ENCODE results near the gene SERBP1. TPM values are rescaled to one million over a fixed set of nuclear protein-coding genes. Genes with fewer than 3 reads are reported as not detected.
"Not testable (repeated sequence)": the region's sequence is repeated elsewhere in the genome, so short reads cannot be mapped to it uniquely, and the experiment has no call there.

SERBP1 gene
- total RNA-seq, 1 experiment from 2014 or later, result 535 TPM

DNA sequence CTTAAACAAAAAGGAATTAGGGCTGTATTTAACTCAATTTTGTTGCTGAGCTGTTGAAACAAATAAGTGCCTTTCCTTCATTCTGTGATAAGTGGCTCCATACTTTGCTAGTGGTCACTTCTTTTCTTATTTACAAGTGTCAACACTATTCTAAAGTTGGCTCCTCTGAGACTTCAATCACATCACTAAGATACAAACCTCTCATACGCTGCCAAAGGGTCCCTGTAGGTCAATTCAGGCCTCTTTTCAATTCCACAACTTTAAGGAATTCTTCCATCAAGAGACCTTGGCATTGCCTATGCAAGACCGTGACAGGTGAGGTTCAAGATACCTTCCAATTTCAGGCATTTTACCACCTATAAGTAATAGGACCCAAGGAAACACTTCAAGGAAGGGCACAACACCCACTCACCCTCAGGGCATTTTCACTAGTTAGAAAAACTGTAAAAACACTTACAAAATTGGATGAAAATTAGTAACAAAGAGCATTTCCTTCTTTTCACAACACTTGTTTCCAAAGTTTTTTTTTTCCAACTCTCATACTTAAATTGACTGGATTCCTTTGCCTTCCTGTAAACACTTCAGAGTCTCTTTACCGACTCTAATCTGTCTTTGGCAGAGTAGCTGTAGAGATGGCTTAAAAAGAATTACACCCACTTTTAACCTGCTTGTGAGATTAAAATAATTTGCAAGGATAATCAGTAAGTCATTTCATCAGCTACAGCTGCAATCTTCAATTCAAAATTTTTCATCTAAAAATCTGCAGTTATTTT lies 24.5 kb downstream of the SERBP1 start:
- Histone ChIP-seq H3K36me3 (peaks cover 9% of the 10 kb centered on the region), H3K27ac (no peak overlapping the region)
- DNase-seq, result no peak

DNA sequence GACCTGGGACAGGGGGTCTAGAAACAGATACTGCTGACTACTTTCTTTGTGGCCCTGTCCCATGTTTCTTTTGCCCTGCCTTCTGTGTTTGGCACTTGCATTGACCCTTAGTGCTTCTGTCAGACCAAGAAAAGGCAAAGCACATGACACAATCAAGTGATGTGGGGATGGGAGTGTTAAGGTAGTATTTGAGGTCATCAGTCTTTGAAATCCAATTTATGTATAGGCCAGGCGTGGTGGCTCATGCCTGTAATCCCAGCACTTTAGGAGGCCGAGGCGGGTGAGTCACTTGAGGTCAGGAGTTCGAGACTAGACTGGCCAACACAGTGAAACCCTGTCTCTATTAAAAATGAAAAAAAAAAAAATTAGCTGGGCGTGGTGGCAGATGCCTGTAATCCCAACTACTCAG lies 26.0 kb downstream of the SERBP1 start:
- DNase-seq, result peak in 1 of 2 experiments; percentile 19
- H3K4me3 ChIP-seq, result no peak overlapping the region
- no peaks in the 10 kb centered on the region for H3K27me3 ChIP-seq
- no peaks in the 10 kb centered on the region for H3K9me3 ChIP-seq (replicated peaks)
- no peaks in the 10 kb centered on the region for H3K36me3 ChIP-seq
- H3K4me1 ChIP-seq, result no peaks in the 10 kb centered on the region
- H3K27ac ChIP-seq, result no peak overlapping the region

More for the DNA sequence above, 24.5 kb downstream of the SERBP1 start:
- Histone ChIP-seq H3K4me3 (no peak overlapping the region), H3K9me3 (replicated peaks) (no peaks in the 10 kb centered on the region), H3K4me1 (no peaks in the 10 kb centered on the region), H3K27me3 (no peaks in the 10 kb centered on the region)

DNA sequence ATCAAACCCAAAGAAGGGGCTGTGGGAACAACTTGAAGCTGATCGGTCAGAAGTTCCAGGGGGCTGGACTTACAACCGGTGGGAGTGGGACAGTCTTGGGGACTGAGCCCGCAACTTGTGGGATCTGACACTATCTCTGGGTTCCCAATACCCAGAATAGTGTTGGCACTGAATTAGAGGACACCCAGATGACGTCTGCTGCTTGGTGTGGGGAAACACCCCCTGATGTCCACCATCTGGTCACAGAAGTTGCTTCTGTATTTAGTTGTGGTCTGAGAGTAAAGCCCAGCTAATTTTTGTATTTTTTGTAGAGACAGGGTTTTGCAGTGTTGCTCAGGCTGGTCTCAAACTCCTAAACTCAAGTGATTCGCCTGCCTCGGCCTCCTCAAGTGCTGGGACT lies 28.8 kb downstream of the SERBP1 start:
- Histone ChIP-seq H3K4me3 (no peak overlapping the region), H3K27ac (no peak overlapping the region), H3K36me3 (peaks cover 3% of the 10 kb centered on the region; the same call in 1 of the 2 replicates), H3K27me3 (no peaks in the 10 kb centered on the region), H3K4me1 (no peaks in the 10 kb centered on the region), H3K9me3 (replicated peaks) (no peaks in the 10 kb centered on the region)
- DNase-seq, result no peak

DNA sequence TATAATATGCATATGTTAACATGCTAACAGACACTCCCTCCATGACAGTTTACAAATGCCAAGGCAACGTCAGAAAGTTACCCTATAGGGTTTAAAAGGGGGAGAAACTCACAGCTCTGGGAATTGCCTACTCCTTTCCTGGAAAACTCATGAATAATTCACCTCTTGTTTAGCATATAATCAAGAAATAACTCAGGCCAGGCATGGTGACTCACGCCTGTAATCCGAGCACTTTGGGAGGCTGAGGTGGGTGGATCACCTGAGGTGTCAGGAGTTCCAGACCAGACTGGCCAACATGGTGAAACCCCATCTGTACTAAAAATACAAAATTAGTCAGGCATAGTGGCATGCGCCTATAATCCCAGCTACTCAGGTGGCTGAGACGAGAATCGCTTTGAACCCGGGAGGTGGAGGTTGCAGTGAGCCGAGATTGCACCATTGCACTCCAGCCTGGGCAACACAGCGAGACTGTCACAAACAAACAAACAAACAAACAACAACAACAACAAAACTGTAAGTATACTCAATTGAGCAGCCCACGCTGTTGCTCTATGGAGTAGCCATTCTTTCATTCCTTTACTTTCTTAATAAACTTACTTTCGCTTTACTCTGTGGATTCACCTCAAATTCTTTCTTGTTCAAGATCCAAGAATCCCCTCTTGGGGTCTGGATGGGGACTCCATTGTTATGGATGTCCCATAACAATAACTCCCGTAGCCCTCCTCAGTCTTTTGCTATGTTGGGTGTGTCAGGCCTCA lies 30.0 kb downstream of the SERBP1 start:
- H3K27me3 ChIP-seq; DNase-seq; H3K36me3 ChIP-seq; H3K9me3 ChIP-seq (replicated peaks); H3K4me3 ChIP-seq; H3K27ac ChIP-seq; H3K4me1 ChIP-seq: not testable (repeated sequence)

DNA sequence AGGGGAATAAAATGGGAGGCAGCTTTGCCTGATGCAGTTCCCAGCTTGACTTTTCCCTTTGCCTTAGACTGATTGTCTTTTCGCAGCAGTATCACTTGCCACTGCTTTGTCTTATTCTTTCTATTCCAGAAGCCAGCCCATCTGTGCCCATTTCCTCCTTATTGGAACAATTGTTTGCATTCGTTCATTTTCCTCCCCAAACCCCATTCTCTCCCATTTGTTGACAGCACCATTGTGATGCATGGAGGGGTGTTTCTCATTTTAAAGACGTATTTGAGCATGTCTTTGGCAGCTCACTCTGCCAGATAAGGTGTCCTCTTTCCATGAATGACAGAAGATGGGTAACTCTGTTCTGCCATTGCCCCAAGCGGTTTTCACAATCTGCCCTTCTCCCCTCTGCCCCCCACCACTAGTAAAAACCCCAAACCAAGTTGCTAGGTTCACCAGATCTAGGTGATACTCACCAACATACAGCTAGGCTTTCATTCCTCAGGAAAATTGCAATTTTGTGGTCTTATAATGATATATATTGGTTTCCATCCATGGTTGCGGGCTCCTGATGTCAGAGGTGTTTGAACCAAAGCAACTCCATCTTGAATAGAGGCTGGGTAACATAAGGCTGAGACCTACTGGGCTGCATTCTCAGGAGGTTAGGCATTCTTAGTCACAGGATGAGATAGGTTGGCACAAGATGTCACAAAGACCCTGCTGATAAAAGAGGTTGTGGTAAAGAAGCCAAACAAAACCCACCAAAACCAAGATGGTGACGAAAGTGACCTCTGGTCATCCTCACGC lies 30.8 kb downstream of the SERBP1 start:
- Histone ChIP-seq H3K9me3 (replicated peaks) (no peaks in the 10 kb centered on the region), H3K4me3 (no peak overlapping the region), H3K27me3 (no peaks in the 10 kb centered on the region), H3K4me1 (no peaks in the 10 kb centered on the region), H3K36me3 (peaks cover 3% of the 10 kb centered on the region; the same call in 1 of the 2 replicates), H3K27ac (no peak overlapping the region)
- DNase-seq, result no peak

DNA sequence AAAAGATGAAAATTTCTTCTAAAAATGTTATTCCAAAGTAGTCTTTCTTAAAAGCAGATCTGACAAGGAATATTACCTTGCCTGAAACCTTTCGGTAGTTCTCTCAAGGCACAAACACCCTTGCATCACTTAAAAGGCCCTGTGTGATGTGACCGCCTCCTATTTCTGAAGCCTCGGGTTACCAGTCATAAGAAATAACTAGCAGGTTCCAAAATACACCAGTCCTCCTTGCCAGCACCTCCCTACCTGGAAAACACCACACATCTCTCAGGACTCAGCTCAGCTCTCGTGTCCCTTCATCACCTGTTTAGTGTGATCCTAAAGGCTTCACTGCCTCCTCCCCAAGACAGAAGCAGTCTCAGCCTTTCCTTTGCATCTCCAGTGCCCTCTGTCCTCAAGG lies 35.7 kb downstream of the SERBP1 start:
- no peaks in the 10 kb centered on the region for H3K9me3 ChIP-seq (replicated peaks)
- H3K27me3 ChIP-seq, result no peaks in the 10 kb centered on the region
- H3K4me1 ChIP-seq, result no peaks in the 10 kb centered on the region
- H3K36me3 ChIP-seq, result peaks cover 3% of the 10 kb centered on the region; the same call in 1 of the 2 replicates
- DNase-seq, result no peak
- no peak overlapping the region for H3K27ac ChIP-seq
- H3K4me3 ChIP-seq, result no peak overlapping the region

DNA sequence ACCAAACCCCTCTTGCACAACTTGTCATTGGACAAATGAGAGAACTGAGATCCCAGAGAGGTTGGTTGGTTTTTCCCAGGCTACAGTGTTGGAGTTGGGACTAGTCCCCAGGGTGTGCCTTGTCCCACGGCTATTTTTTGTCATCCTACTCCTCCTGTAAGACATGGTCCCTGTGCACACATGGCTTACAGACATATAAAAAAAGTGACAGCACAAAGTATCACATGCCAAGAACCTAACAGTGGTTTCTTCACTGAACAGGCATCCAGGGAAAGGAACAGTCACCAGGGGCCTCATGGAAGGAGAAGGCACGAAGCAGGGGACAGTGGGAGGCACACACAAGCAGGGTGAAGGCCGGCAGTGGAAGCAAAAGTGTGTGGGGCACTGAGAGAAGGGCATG lies 36.5 kb downstream of the SERBP1 start:
- Histone ChIP-seq H3K36me3 (peaks cover 3% of the 10 kb centered on the region; the same call in 1 of the 2 replicates), H3K27me3 (no peaks in the 10 kb centered on the region), H3K27ac (no peak overlapping the region), H3K9me3 (replicated peaks) (no peaks in the 10 kb centered on the region), H3K4me3 (no peak overlapping the region), H3K4me1 (no peaks in the 10 kb centered on the region)
- DNase-seq, result no peak

DNA sequence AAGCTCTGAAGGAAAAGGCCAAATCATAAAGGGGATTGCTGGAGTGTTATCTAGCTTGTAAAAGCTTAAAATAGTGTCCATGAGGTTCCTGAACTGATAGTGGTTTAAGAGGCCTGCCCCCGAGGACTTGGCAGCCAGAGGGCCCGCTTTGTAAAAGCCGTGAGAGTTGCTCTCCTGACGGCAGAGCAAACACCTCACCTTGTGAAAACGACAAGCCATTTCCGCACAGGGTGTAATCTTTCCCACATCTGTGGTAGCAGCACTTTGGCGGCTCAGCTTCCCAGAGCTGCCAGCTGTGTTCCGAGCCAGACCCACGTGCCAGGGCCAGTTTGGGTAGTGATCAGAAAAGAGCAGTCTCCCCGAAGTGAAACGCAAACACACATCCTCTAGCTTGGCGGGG lies 37.0 kb downstream of the SERBP1 start:
- Histone ChIP-seq H3K9me3 (replicated peaks) (no peaks in the 10 kb centered on the region), H3K4me1 (no peaks in the 10 kb centered on the region), H3K36me3 (no peaks in the 10 kb centered on the region; the same call in 1 of the 2 replicates), H3K27me3 (no peaks in the 10 kb centered on the region), H3K4me3 (no peak overlapping the region), H3K27ac (no peak overlapping the region)
- DNase-seq, result no peak

DNA sequence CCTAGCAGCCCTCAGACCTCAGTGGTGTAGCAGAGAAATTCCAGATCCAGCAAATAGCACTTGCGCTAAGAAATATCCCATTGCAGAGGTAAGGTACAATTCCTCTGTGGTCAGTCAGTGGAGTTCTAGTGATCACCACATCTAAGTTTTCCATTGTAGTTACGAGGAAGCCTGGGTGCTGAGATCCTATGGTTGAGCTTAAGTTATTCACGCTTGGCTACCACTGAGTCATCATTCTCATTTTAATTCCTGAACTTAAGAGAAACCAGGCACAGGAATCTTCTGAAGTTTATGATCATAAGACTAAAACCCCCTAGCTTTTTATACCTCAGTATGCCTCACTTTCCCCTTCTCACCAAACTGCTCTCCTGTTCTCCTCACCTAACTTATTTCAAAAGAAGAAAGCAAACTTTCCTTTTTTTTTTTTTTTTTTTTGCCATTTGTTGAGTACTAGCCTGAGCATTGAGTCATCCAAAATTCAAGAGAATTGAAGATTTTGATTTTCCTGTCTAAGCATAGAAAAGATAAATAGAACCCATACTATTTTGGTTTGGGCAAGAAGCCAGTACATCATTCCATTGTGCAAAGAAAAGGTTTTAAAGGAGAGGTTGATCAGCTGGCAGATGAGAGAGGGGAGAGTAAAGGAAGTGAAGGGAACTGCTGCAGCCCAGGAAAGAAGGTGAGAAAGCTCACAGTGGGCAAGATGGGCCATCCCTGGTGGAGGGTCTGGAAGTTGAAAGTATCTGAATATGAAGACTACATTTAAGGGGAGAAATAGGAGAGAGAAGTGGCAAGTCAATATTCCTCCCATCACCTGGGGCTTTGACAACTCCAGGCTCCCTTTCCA lies 39.9 kb downstream of the SERBP1 start:
- Histone ChIP-seq H3K4me3 (no peak overlapping the region), H3K36me3 (no peaks in the 10 kb centered on the region), H3K4me1 (no peaks in the 10 kb centered on the region), H3K27ac (no peak overlapping the region), H3K27me3 (no peaks in the 10 kb centered on the region), H3K9me3 (replicated peaks) (no peaks in the 10 kb centered on the region; the same call in 1 of the 2 replicates)
- DNase-seq, result no peak

DNA sequence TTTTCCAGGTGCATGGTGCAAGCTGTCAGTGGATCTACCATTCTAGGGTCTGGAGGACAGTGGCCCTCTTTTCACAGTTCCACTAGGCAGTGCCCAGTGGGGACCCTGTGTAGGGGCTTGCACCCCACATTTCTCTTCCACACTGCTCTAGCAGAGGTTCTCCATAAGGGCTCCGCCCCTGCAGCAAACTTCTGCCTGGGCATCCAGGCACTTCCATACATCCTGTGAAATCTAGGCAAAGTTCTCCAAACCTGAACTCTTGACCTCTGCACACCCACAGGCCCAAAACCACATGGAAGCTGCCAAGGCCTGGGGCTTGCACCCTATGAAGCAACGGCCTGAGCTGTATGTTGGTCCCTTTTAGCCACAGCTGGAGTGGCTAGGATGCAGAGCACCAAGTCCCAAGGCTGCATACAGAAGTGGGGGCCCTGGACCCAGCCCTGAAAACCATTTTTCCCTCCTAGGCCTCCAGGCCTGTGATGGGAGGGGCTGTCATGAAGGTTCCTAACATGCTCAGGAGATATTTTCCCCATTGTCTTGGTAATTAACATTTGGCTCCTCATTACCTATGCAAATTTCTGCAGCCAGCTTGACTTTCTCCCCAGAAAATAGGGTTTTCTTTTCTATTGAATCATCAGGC lies 46.1 kb downstream of the SERBP1 start:
- H3K4me1 ChIP-seq, result no peaks in the 10 kb centered on the region
- H3K36me3 ChIP-seq, result no peaks in the 10 kb centered on the region
- no peaks in the 10 kb centered on the region for H3K27me3 ChIP-seq
- no peak overlapping the region for H3K27ac ChIP-seq
- no peak for DNase-seq
- H3K9me3 ChIP-seq (replicated peaks), result peaks cover 11% of the 10 kb centered on the region
- no peak overlapping the region for H3K4me3 ChIP-seq

DNA sequence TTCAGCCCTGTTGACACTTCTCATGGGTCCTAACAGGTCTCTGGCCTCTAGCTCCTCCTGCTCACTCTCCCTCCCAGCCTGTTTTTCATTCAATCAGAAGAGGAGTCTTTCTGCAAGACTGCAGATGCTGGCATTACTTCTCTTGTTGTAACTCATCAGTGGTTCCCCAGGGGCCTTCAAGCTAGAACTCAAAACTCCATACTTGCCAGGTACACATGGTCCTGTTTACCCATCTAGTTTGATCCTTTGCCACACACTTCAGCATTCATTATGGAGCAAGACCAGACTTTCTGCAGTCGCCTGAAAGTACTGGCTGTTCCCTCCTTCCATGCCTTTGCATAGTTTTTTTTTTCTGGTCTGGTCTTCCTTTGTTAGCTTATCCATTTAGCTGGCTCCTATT lies 47.9 kb downstream of the SERBP1 start:
- H3K27me3 ChIP-seq, result no peaks in the 10 kb centered on the region
- no peak overlapping the region for H3K4me3 ChIP-seq
- H3K27ac ChIP-seq, result no peak overlapping the region
- DNase-seq, result no peak
- no peaks in the 10 kb centered on the region for H3K4me1 ChIP-seq
- H3K36me3 ChIP-seq, result no peaks in the 10 kb centered on the region
- peaks cover 11% of the 10 kb centered on the region for H3K9me3 ChIP-seq (replicated peaks)

DNA sequence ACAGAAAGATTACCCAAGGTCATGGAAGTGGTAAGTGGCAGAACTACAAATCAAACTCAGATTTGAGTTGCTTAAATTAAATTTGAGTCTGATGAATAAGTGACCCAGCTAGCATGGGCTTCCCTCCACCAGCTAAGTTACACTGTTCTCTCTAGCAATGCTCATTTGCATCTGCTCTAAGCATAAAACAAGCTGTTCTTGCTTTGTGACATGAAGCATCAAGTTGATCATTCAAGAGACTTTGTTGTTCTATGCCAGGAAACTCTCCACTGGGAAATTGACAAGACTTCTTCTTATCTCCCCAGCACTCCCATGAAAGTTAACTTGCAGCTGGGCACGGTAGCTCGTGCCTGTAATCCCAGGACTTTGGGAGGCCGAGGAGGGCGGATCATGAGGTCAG lies 49.0 kb downstream of the SERBP1 start:
- H3K4me3 ChIP-seq, result no peak overlapping the region
- no peak overlapping the region for H3K27ac ChIP-seq
- H3K9me3 ChIP-seq (replicated peaks), result peaks cover 11% of the 10 kb centered on the region
- H3K27me3 ChIP-seq, result no peaks in the 10 kb centered on the region
- no peak for DNase-seq
- no peaks in the 10 kb centered on the region for H3K36me3 ChIP-seq
- peaks cover 1% of the 10 kb centered on the region; the same call in 1 of the 2 replicates for H3K4me1 ChIP-seq

DNA sequence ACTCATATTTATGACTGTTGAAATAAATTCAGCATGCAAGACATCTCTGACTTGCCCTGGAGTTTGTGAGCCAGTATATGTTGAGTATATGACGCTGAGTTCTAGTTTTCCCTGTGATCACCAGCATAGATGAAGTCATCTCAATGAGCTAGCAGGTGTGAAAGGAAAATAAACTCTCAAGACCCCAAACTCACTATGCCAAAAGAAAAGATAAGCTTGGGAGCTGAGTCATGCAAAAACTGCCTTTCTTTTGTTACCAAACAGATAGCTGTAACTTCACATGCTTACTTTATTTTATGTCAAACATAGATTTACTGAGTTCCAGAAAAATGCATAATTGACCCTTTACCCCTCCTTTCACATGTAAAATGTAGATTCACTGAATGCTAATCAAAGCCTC lies 52.9 kb downstream of the SERBP1 start:
- Histone ChIP-seq H3K4me3 (no peak overlapping the region), H3K36me3 (no peaks in the 10 kb centered on the region), H3K27ac (no peak overlapping the region), H3K4me1 (peaks cover 3% of the 10 kb centered on the region), H3K9me3 (replicated peaks) (no peaks in the 10 kb centered on the region), H3K27me3 (no peaks in the 10 kb centered on the region)
- no peak for DNase-seq

DNA sequence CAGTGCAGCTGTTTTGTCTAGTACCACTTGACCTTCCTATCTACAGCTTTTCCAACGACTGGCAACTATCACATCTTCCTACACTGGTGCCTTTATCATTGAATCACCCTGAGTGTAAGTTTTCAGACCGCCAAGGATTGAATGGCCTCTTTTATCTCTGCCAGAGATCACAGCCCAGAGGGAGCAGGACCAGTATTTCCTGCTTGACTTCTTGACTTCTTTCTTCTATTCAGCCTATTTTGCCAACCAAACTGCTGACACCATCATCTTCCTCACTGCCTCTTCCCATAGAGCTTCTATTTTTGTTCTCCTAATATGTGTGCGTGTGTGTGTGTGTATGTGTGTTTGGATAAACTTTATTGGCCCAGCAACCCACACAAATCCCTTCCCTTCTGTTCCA lies 53.8 kb downstream of the SERBP1 start:
- Histone ChIP-seq H3K27ac (no peak overlapping the region), H3K36me3 (no peaks in the 10 kb centered on the region), H3K9me3 (replicated peaks) (no peaks in the 10 kb centered on the region), H3K4me3 (no peak overlapping the region), H3K27me3 (no peaks in the 10 kb centered on the region), H3K4me1 (peaks cover 7% of the 10 kb centered on the region)
- peak; percentile 16 to 63 for DNase-seq

All from SJCRH30 (cell line).